ENCODE data around the gene SYNJ1.
"Not testable (repeated sequence)": the region's sequence is repeated elsewhere in the genome, so short reads cannot be mapped to it uniquely, and the experiment has no call there.

The SYNJ1 gene

DNA sequence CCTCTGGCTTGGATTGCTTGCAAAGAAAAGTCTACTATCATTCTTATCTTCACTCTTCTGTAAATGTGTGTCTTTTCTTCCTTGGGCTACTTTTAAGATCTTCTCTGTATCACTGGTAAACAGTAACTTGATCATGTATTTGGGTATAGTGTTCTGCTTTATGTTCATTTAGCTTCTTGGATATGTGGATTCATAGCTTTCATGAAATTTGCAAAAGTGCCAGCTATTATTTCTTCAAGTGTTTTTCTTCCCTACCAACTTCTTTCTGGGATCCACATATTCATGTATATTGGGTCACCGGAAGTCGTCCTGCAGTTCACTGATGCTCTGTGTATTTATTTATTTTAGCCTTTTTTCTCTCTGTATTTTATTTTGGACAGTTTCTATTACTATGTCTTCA lies 11.3 kb downstream of the SYNJ1 start:
- Mint-ChIP-seq H3K9me3 (ENCODE audit: low read depth) (no peaks in the 10 kb centered on the region), H3K36me3 (peaks cover 19% of the 10 kb centered on the region), H3K27me3 (no peaks in the 10 kb centered on the region), H3K4me1 (ENCODE audit: low read depth) (peaks cover 36% of the 10 kb centered on the region), H3K4me3 (no peak overlapping the region), H3K27ac (no peak overlapping the region)

- H3K4me1 Mint-ChIP-seq (ENCODE audit: low read depth): peaks cover 35% of the 10 kb centered on the region
- peaks cover 14% of the 10 kb centered on the region for H3K36me3 Mint-ChIP-seq
- H3K27me3 Mint-ChIP-seq: no peaks in the 10 kb centered on the region
- H3K4me3 Mint-ChIP-seq: no peak overlapping the region
- H3K27ac Mint-ChIP-seq: no peak overlapping the region
- H3K9me3 Mint-ChIP-seq (ENCODE audit: low read depth): no peaks in the 10 kb centered on the region
Observed at GRCh38 chr21:32713726-32714125, 14.1 kb downstream of the SYNJ1 start.

DNA sequence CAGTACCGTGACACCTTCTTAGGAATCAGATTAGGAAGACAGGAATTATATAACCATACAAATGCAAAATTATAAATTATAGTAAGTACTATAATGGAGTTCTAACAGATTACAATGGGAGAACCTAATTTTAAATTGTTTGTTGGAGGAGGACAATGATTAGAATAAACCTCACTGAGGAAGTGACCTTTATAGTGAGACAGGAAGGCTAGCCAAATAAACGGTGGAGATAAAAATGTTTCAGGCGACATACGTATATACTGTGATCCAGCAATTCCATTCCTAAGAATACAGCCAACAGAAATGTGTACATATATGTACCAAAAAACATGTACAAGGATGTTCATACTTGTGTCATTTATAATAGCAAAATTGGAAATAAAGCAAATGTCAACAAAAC lies 15.2 kb downstream of the SYNJ1 start:
- H3K27me3 Mint-ChIP-seq: no peaks in the 10 kb centered on the region
- peaks cover 13% of the 10 kb centered on the region for H3K36me3 Mint-ChIP-seq
- no peaks in the 10 kb centered on the region for H3K9me3 Mint-ChIP-seq (ENCODE audit: low read depth)
- H3K27ac Mint-ChIP-seq: no peak overlapping the region
- peaks cover 34% of the 10 kb centered on the region for H3K4me1 Mint-ChIP-seq (ENCODE audit: low read depth)
- H3K4me3 Mint-ChIP-seq: no peak overlapping the region

DNA sequence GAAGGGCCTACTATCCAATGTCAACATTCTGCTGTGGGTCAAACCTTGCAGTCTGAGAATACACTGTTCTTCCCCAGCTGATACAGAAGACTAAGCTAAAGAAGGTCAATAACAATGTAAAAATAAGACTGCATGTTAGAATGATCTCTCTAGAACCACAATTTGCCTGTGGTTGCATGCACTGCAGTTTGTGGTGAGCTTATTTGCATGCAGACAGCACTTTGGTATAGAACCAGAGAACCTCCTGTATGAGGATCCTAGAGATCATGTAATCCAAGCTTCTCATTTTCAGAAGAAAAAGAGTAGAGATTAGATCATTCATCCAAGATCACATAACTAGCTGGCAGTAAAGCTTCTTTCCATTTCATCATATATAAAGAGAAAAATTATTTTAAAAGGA lies 15.8 kb downstream of the SYNJ1 start:
- Mint-ChIP-seq H3K27me3 (no peaks in the 10 kb centered on the region), H3K9me3 (ENCODE audit: low read depth) (no peaks in the 10 kb centered on the region), H3K27ac (peak overlapping the region; percentile 66), H3K36me3 (peaks cover 13% of the 10 kb centered on the region), H3K4me3 (no peak overlapping the region), H3K4me1 (ENCODE audit: low read depth) (peaks cover 34% of the 10 kb centered on the region)

- no peaks in the 10 kb centered on the region for H3K9me3 Mint-ChIP-seq (ENCODE audit: low read depth)
- H3K27me3 Mint-ChIP-seq: no peaks in the 10 kb centered on the region
- H3K27ac Mint-ChIP-seq: no peak overlapping the region
- H3K4me3 Mint-ChIP-seq: no peak overlapping the region
- peaks cover 9% of the 10 kb centered on the region for H3K36me3 Mint-ChIP-seq
- peaks cover 35% of the 10 kb centered on the region for H3K4me1 Mint-ChIP-seq (ENCODE audit: low read depth)
Observed at GRCh38 chr21:32710987-32711386, 16.8 kb downstream of the SYNJ1 start.

DNA sequence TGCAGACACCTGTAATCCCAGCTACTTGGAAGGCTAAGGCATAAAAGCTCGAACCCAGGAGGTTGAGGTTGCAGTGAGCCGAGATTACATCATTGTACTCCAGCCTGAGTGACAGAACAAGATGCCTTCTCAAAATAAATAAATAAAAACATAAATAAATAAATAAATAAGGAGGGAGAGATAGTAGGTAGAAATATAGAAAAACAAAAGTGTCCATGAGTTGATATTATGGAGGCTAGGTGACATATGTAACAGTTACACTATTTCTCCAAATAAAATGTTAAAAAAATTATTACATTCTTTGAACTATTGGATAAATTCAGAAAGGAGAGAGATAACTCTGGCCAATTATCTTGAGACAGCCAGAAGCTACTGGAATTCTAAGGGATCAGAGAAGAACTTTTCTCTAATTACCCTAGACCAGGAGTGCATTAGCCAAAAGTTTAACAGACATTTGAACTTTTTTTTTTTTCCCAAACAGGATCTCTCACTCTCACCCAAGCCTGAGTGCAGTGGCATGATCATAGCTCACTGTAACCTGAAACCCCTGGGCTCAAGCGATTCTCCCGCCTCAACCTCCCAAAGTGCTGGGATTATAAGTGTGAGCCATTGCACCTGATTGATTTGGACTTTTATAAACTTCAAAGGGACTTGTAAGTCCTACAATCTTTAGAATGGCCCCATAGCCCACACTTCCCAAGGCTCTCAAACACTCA lies 17.6 kb downstream of the SYNJ1 start:
- Mint-ChIP-seq H3K9me3 (ENCODE audit: low read depth) (no peaks in the 10 kb centered on the region), H3K4me3 (no peak overlapping the region), H3K4me1 (ENCODE audit: low read depth) (peaks cover 37% of the 10 kb centered on the region), H3K27me3 (no peaks in the 10 kb centered on the region), H3K27ac (no peak overlapping the region), H3K36me3 (peaks cover 9% of the 10 kb centered on the region)

DNA sequence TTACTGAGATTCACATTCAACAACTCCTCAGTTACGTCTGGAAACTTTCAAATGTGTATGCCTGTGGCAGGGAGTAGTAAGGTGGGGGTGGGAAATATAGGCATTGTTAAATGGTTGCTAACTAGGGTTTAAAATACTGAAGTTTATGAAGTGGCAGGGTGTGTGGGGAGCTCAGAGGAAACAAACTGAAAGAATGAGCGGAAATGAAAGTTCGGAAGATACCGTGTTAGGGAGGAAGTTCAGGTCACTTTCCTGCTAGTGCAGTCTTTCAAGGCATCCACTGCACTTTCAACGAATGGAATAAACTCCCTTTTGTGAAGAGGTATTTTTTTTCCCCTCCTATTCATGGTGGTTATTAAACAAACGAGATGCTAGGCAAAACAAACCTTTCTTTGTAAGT lies 19.7 kb downstream of the SYNJ1 start:
- H3K36me3 Mint-ChIP-seq: peaks cover 4% of the 10 kb centered on the region
- no peak overlapping the region for H3K4me3 Mint-ChIP-seq
- no peak overlapping the region for H3K27ac Mint-ChIP-seq
- H3K4me1 Mint-ChIP-seq (ENCODE audit: low read depth): peaks cover 36% of the 10 kb centered on the region
- H3K9me3 Mint-ChIP-seq (ENCODE audit: low read depth): no peaks in the 10 kb centered on the region
- H3K27me3 Mint-ChIP-seq: no peaks in the 10 kb centered on the region

GRCh38 chr21:32705901-32706300 lies 21.9 kb downstream of the SYNJ1 start:
- Mint-ChIP-seq H3K27me3 (no peaks in the 10 kb centered on the region), H3K9me3 (ENCODE audit: low read depth) (no peaks in the 10 kb centered on the region), H3K4me1 (ENCODE audit: low read depth) (peaks cover 28% of the 10 kb centered on the region), H3K36me3 (peaks cover 6% of the 10 kb centered on the region), H3K4me3 (no peak overlapping the region), H3K27ac (no peak overlapping the region)

DNA sequence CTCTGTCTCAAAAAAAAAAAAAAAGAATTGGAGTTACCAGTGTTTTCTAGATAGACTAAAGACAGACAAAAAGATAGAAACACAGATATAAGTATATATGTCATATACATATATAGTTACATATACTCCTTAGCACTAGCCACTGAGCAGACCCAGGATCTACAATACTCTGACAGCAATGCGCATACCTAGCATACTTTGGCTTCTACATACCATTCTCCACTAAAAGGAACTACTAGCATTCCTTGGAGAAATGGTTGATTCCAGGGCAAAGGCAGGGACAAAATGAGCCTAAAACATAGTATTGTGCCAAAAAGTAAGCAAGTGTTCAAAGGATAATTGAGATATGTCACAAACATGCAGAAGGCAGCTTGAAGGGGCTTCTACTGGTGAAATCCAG lies 22.7 kb downstream of the SYNJ1 start:
- H3K4me1 Mint-ChIP-seq (ENCODE audit: low read depth): peaks cover 27% of the 10 kb centered on the region
- peaks cover 6% of the 10 kb centered on the region for H3K36me3 Mint-ChIP-seq
- no peaks in the 10 kb centered on the region for H3K27me3 Mint-ChIP-seq
- no peaks in the 10 kb centered on the region for H3K9me3 Mint-ChIP-seq (ENCODE audit: low read depth)
- no peak overlapping the region for H3K27ac Mint-ChIP-seq
- no peak overlapping the region for H3K4me3 Mint-ChIP-seq

DNA sequence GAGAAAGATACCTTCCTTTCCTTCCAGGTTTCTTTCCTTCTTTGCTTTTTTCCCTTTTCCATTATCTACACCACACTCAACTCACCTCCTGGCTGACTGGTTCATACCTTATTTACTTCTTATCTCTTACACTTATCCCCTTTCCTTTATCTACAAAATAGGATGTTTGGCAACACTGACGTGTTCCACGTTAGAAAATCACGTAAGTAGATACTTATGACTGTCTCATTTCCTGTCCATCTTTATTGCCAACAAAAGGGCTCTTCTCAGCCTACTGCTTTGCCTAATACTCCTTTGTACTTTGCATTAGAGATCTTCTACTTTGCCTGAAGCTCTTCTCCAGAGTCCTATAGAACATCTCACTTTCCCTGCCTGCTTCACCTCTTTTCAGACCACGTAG lies 25.1 kb downstream of the SYNJ1 start:
- H3K4me1 Mint-ChIP-seq (ENCODE audit: low read depth): peaks cover 25% of the 10 kb centered on the region
- H3K9me3 Mint-ChIP-seq (ENCODE audit: low read depth): no peaks in the 10 kb centered on the region
- no peak overlapping the region for H3K27ac Mint-ChIP-seq
- H3K4me3 Mint-ChIP-seq: no peak overlapping the region
- peaks cover 8% of the 10 kb centered on the region for H3K36me3 Mint-ChIP-seq
- H3K27me3 Mint-ChIP-seq: no peaks in the 10 kb centered on the region

- no peaks in the 10 kb centered on the region for H3K27me3 Mint-ChIP-seq
- peaks cover 6% of the 10 kb centered on the region for H3K36me3 Mint-ChIP-seq
- no peak overlapping the region for H3K4me3 Mint-ChIP-seq
- H3K9me3 Mint-ChIP-seq (ENCODE audit: low read depth): no peaks in the 10 kb centered on the region
- peaks cover 13% of the 10 kb centered on the region for H3K4me1 Mint-ChIP-seq (ENCODE audit: low read depth)
- no peak overlapping the region for H3K27ac Mint-ChIP-seq
Observed at GRCh38 chr21:32698971-32699693, 28.7 kb downstream of the SYNJ1 start.

GRCh38 chr21:32698286-32698685 lies 29.5 kb downstream of the SYNJ1 start:
- H3K27ac Mint-ChIP-seq: no peak overlapping the region
- H3K4me1 Mint-ChIP-seq (ENCODE audit: low read depth): peaks cover 10% of the 10 kb centered on the region
- no peak overlapping the region for H3K4me3 Mint-ChIP-seq
- H3K9me3 Mint-ChIP-seq (ENCODE audit: low read depth): no peaks in the 10 kb centered on the region
- H3K27me3 Mint-ChIP-seq: no peaks in the 10 kb centered on the region
- H3K36me3 Mint-ChIP-seq: peaks cover 6% of the 10 kb centered on the region

GRCh38 chr21:32695482-32695881 lies 32.3 kb downstream of the SYNJ1 start:
- H3K4me3 Mint-ChIP-seq; H3K27me3 Mint-ChIP-seq; H3K36me3 Mint-ChIP-seq; H3K27ac Mint-ChIP-seq; H3K4me1 Mint-ChIP-seq (ENCODE audit: low read depth); H3K9me3 Mint-ChIP-seq (ENCODE audit: low read depth): not testable (repeated sequence)

DNA sequence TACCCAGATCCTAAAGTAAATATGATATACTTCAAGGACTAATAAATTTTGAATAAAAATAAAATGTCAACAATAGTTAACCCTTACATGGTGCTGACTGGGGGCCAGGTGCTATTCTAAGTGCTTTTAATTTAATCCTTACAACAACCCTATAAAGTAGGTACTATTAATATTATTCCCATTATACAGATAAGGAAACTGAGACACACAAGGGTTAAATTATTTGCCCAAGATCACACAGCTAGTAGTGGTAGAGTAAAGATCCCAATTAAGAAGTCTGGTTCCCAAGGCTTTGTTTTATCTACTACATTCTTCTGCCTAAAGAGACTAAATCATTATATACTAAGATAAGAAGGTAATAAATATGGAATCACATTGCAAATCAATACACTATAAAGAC lies 34.2 kb downstream of the SYNJ1 start:
- H3K27me3 Mint-ChIP-seq: no peaks in the 10 kb centered on the region
- no peaks in the 10 kb centered on the region for H3K9me3 Mint-ChIP-seq (ENCODE audit: low read depth)
- no peak overlapping the region for H3K4me3 Mint-ChIP-seq
- H3K27ac Mint-ChIP-seq: no peak overlapping the region
- H3K36me3 Mint-ChIP-seq: peaks cover 4% of the 10 kb centered on the region
- H3K4me1 Mint-ChIP-seq (ENCODE audit: low read depth): peaks cover 1% of the 10 kb centered on the region

DNA sequence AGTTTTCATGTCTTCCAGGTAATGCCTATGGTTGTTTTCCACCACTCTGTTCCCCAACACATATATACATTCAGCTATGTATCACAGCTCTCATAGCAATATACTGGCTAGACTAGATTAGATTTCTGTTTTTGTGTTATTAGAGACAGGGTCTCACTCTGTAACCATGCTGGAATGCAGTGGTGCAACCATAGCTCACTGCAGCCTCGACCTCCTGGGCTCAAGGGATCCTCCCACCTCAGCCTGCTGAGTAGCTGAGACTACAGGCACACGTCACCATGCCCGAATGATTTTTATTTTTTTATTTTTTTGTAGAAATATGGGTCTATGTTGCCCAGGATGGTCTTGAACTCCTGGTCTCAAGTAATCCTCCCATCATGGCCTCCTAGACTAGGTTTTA lies 37.7 kb downstream of the SYNJ1 start:
- Mint-ChIP-seq H3K27ac (no peak overlapping the region), H3K4me3 (no peak overlapping the region), H3K9me3 (ENCODE audit: low read depth) (no peaks in the 10 kb centered on the region), H3K4me1 (ENCODE audit: low read depth) (no peaks in the 10 kb centered on the region), H3K36me3 (peaks cover 4% of the 10 kb centered on the region), H3K27me3 (no peaks in the 10 kb centered on the region)

All from activated naive CD8-positive, alpha-beta T cell (primary cell).